HUES64 (cell line): Measurements from ENCODE around the gene ATP6AP2.

ENCODE experiments used
- H3K27ac ChIP-seq: 2 replicates; pipeline ENCODE4 v1.7.0; 2013; ENCODE audit warnings: low read depth, low read length, inconsistent platforms
- H3K27me3 ChIP-seq: 2 replicates; pipeline ENCODE4 v1.6.1; 2013; ENCODE audit warnings: mild to moderate bottlenecking, low read length; ENCODE audit not compliant: insufficient read depth
- H3K36me3 ChIP-seq: 2 replicates; pipeline ENCODE4 v1.6.1; 2013; ENCODE audit warnings: mild to moderate bottlenecking, low read length; ENCODE audit not compliant: insufficient read depth
- H3K4me1 ChIP-seq: 2 replicates; pipeline ENCODE4 v1.6.1; 2013; ENCODE audit warnings: mild to moderate bottlenecking, low read length, moderate library complexity; ENCODE audit not compliant: insufficient read depth
- H3K4me3 ChIP-seq: 2 replicates; pipeline ENCODE4 v1.5.1; 2013; ENCODE audit warnings: mild to moderate bottlenecking, low read length, moderate library complexity
- H3K9ac ChIP-seq: 2 replicates; pipeline ENCODE4 v1.6.1; 2013; ENCODE audit warnings: mild to moderate bottlenecking, low read depth, low read length
- H3K9me3 ChIP-seq: 2 replicates; pipeline ENCODE4 v1.6.1; 2013; ENCODE audit warnings: low read depth, low read length; ENCODE audit not compliant: insufficient read depth
- WGBS: fragments of 150-250, 120-280 bp; methylation state at CpG from one replicate; pipeline ENCODE4 v1.1.7; 2013; ENCODE audit warnings: missing lambda C conversion rate; 5-methylcytosine and 5-hydroxymethylcytosine counted together

ATP6AP2 gene

GRCh38 chrX:40615976-40616375 is 35.2 kb downstream of the ATP6AP2 start:
- Histone ChIP-seq H3K27ac (no peak overlapping the region), H3K4me1 (no peaks in the 10 kb centered on the region), H3K36me3 (no peaks in the 10 kb centered on the region), H3K9ac (no peak overlapping the region), H3K9me3 (no peaks in the 10 kb centered on the region), H3K27me3 (no peaks in the 10 kb centered on the region), H3K4me3 (no peak overlapping the region)
- WGBS = 60% methylated on average over 5 of the region's 9 CpGs

GRCh38 chrX:40617566-40617965 is 36.8 kb downstream of the ATP6AP2 start:
- Histone ChIP-seq H3K4me3 (no peak overlapping the region), H3K36me3 (no peaks in the 10 kb centered on the region), H3K9ac (no peak overlapping the region), H3K4me1 (no peaks in the 10 kb centered on the region), H3K27me3 (no peaks in the 10 kb centered on the region), H3K9me3 (no peaks in the 10 kb centered on the region), H3K27ac (no peak overlapping the region)
- WGBS = 95% methylated on average over 7 of the region's 7 CpGs

GRCh38 chrX:40622479-40623138 is 41.8 kb downstream of the ATP6AP2 start:
- Histone ChIP-seq H3K36me3 (0 out of 2 replicates have a peak, but pooled peaks cover 3% of the 10 kb centered on the region), H3K27ac (no peak overlapping the region), H3K4me3 (no peak overlapping the region), H3K9me3 (no peaks in the 10 kb centered on the region), H3K27me3 (no peaks in the 10 kb centered on the region), H3K4me1 (no peaks in the 10 kb centered on the region), H3K9ac (no peak overlapping the region)
- WGBS = 91% methylated on average over 18 of the region's 18 CpGs

- Histone ChIP-seq H3K9ac (no peak within 1 kb of the TSS), H3K9me3 (no peaks in the 10 kb centered on the region), H3K27ac (no peak within 1 kb of the TSS), H3K36me3 (peaks cover 9% of the 10 kb centered on the region), H3K4me1 (no peaks in the 10 kb centered on the region), H3K4me3 (no peak within 1 kb of the TSS), H3K27me3 (no peaks in the 10 kb centered on the region)
- 96% methylated on average over 38 of the region's 38 CpGs for WGBS
Measured at GRCh38 chrX:40623139-40623536, 42.4 kb downstream of the ATP6AP2 start, which contains the start of gene MPC1L. Gene MPC1L (plus strand): TSS chrX:40623428. CDS start chrX:40623566, 138 bp downstream.

GRCh38 chrX:40623665-40624064 is 42.9 kb downstream of the ATP6AP2 start:
- Histone ChIP-seq H3K27ac (no peak overlapping the region), H3K27me3 (no peaks in the 10 kb centered on the region), H3K4me1 (no peaks in the 10 kb centered on the region), H3K9ac (no peak overlapping the region), H3K36me3 (peaks cover 14% of the 10 kb centered on the region), H3K9me3 (no peaks in the 10 kb centered on the region), H3K4me3 (no peak overlapping the region)
- 95% methylated on average over 32 of the region's 32 CpGs for WGBS

- WGBS = 95% methylated on average over 4 of the region's 4 CpGs
- Histone ChIP-seq H3K4me3 (no peak overlapping the region), H3K9ac (no peak overlapping the region), H3K4me1 (no peaks in the 10 kb centered on the region), H3K36me3 (peaks cover 24% of the 10 kb centered on the region), H3K27ac (no peak overlapping the region), H3K9me3 (no peaks in the 10 kb centered on the region), H3K27me3 (no peaks in the 10 kb centered on the region)
Measured at GRCh38 chrX:40625294-40625693, 44.5 kb downstream of the ATP6AP2 start.

GRCh38 chrX:40628506-40628905 is 47.7 kb downstream of the ATP6AP2 start:
- H3K27ac ChIP-seq = no peak overlapping the region
- H3K36me3 ChIP-seq = peaks cover 47% of the 10 kb centered on the region
- H3K9me3 ChIP-seq = no peaks in the 10 kb centered on the region
- no peak overlapping the region for H3K9ac ChIP-seq
- no peak overlapping the region for H3K4me3 ChIP-seq
- 95% methylated on average over 5 of the region's 5 CpGs for WGBS
- H3K4me1 ChIP-seq = no peaks in the 10 kb centered on the region
- H3K27me3 ChIP-seq = no peaks in the 10 kb centered on the region

GRCh38 chrX:40632199-40632598 is 51.4 kb downstream of the ATP6AP2 start:
- H3K9me3 ChIP-seq = no peaks in the 10 kb centered on the region
- H3K9ac ChIP-seq = no peak overlapping the region
- H3K27ac ChIP-seq = no peak overlapping the region
- H3K36me3 ChIP-seq = peaks cover 83% of the 10 kb centered on the region
- H3K27me3 ChIP-seq = no peaks in the 10 kb centered on the region
- no peak overlapping the region for H3K4me3 ChIP-seq
- no peaks in the 10 kb centered on the region for H3K4me1 ChIP-seq
- 93% methylated on average over 4 of the region's 4 CpGs for WGBS

GRCh38 chrX:40637687-40638086 is 56.9 kb downstream of the ATP6AP2 start:
- H3K36me3 ChIP-seq = peaks cover 67% of the 10 kb centered on the region
- no peak overlapping the region for H3K9ac ChIP-seq

GRCh38 chrX:40644176-40644575 is 63.4 kb downstream of the ATP6AP2 start:
- H3K4me3 ChIP-seq = no peak overlapping the region
- no peaks in the 10 kb centered on the region for H3K9me3 ChIP-seq
- H3K4me1 ChIP-seq = peaks cover 5% of the 10 kb centered on the region; the same call in 1 of the 2 replicates
- no peak overlapping the region for H3K27ac ChIP-seq
- H3K27me3 ChIP-seq = no peaks in the 10 kb centered on the region
- WGBS = 100% methylated on average over 1 of the region's 5 CpGs
- peaks cover 17% of the 10 kb centered on the region for H3K36me3 ChIP-seq
- H3K9ac ChIP-seq = no peak overlapping the region

More at GRCh38 chrX:40637687-40638086, 56.9 kb downstream of the ATP6AP2 start:
- Histone ChIP-seq H3K4me1 (no peaks in the 10 kb centered on the region), H3K27ac (no peak overlapping the region), H3K9me3 (no peaks in the 10 kb centered on the region), H3K4me3 (no peak overlapping the region), H3K27me3 (no peaks in the 10 kb centered on the region)
- WGBS = 94% methylated on average over 3 of the region's 3 CpGs

GRCh38 chrX:40644821-40645358 is 64.1 kb downstream of the ATP6AP2 start:
- Histone ChIP-seq H3K9me3 (no peaks in the 10 kb centered on the region), H3K9ac (no peak overlapping the region), H3K4me1 (peaks cover 5% of the 10 kb centered on the region; the same call in 1 of the 2 replicates), H3K27ac (no peak overlapping the region), H3K36me3 (peaks cover 23% of the 10 kb centered on the region), H3K4me3 (no peak overlapping the region), H3K27me3 (no peaks in the 10 kb centered on the region)
- WGBS = 90% methylated on average over 4 of the region's 4 CpGs
